Measurements from ENCODE around the gene RGS5.

RGS5 gene

DNA sequence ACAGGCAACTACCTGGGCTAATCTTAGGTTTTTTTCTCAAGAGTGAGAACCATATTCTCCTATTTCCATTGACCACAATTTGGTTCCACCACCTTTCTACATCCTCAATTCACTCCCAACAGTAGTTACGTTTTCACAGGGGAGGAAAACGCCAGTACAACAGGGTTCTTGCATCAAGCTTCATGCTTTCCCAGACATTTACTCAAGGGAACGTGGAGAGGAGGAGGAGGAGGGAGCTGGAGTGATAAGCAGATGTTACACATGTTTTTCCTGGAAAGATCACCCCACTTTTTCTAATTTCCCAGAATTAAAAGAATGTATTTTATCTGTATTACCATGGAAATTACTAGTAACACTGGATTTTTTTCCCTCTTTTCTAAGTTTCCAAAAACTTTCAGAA lies 58.3 kb downstream of the RGS5 start:
- no peak for DNase-seq (ENCODE audit: low spot score)

DNA sequence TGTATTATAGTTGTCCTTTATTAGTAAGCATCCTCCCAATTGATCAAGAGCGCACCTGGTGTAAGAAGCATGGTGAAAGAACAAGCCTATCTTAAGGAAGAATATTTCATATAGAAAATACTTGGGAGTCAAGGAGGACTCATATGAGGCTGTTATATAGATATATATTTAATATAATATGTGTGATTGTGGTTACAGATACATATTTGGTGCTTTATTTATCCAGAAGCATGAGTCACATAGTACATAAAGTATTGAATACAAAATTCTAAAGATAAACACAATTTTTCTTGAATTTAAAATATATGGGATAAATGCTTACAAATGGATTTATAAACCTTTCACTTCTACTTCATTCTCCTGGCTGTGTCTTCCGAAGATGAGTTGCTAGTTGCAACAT lies 60.6 kb downstream of the RGS5 start:
- DNase-seq (ENCODE audit: low spot score) = no peak

- DNase-seq (ENCODE audit: low spot score) = no peak
Observed at GRCh38 chr1:163141556-163141955, 61.2 kb downstream of the RGS5 start.

DNA sequence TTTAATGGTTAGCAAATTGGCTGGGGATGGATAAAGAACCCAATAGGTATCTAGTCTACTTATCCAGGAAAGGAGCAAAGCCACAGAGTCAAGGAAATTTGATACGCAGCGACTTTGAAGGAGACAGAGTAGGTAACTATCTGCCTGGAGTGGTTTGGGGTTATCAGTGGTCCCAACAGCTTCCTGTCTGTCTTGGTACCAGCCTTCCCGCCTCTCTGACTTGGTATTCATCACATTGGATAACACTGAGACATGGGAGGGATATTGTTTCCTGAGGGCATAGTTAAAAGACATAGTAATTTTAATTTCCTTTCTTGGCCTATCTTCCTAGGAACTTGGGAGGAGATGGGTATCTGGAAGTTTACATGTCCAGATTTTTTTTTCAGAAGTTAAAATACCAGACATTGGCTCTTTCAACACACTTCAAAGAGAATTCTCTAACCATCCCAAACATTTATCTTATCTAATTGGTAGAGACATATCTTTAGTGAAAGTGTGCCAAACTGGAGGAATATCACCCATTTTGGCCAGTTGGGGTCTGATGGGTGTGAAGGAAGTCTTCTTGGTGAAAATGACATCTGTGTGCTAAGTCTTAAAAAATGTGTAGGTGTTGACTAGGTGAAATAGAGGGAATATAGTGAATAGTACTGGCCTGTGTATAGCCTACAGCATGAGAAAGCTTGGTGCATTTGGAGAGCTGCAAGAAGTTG lies 65.0 kb downstream of the RGS5 start:
- no peak for DNase-seq (ENCODE audit: low spot score)

DNA sequence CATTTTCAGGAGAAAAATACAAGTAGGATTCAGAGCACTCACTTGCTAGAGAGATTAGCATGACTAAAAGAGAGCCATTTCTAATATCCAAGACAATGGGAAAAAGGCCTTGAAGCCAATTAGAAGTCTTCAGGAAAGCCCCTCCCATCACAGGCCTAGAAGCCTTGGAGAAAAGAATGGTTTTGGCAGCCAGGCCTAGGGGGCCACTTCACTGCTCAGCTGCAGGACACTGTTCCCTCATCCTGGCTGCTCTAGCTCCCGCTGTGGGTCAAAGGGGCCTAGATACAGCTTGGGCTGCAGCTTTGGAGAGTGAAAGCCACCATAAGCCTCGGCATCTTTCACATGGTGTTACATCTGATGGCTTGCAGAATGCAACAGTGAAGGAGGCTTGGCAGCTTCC lies 70.7 kb downstream of the RGS5 start:
- no peak for DNase-seq (ENCODE audit: low spot score)

GRCh38 chr1:163130225-163130856 lies 72.4 kb downstream of the RGS5 start:
- no peak for DNase-seq (ENCODE audit: low spot score)

GRCh38 chr1:163128282-163128681 lies 74.4 kb downstream of the RGS5 start:
- no peak for DNase-seq (ENCODE audit: low spot score)

DNA sequence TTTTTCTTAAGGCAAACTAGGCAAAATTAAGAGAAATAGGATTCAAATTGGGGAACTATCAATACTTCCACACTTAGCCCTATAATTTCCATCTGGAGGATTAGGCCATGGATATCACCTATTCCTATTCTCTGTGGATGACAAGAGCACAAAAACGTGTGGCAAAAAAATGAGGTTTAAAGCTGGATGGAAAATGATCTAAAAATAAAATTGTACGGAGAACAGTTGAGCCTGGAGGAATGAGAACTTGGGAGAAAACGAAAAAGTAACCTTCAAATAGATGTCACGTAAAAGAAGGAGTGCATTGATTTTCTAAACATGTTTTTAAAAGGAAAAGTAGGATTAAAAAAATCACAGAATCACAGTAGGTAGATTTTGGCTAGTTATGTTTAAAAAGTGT lies 77.9 kb downstream of the RGS5 start:
- DNase-seq (ENCODE audit: low spot score) = no peak

DNA sequence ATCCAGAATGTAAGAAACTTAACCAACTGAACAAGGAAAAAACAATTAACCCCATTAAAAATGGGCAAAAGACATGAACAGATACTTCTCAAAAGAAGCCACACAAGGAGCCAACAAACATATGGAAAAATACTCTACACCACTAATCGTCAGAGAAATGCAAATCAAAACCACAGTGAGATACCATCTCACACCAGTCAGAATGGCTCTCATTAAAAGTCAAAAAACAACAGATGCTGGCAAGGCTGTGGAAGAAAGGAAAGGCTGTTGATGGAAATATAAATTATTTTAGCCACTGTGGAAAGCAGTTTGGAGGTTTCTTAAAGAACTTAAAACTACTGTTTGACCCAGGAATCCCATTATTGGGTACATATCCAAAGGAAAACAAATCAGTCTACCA lies 82.3 kb downstream of the RGS5 start:
- DNase-seq (ENCODE audit: low spot score) = no peak

GRCh38 chr1:163119707-163120106 lies 83.0 kb downstream of the RGS5 start:
- DNase-seq (ENCODE audit: low spot score) = no peak

DNA sequence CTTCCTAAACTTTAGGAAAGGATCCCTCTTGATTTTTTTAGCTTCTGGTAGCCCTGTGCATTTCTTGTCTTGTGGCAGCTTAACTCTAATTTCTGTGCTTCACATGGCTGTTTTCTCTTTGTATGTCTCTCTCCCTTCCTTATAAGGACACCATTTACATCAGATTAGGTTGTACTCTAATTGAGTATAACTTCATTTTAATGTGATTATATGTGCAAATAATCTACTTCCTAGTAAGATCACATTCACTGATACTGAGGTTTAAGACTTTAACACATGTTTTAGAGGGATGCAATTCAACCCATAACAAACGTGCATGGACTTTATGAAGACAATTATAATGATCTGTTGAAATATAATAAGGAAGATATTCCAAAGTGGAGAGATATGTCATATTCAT lies 86.8 kb downstream of the RGS5 start:
- DNase-seq (ENCODE audit: low spot score) = no peak

- DNase-seq (ENCODE audit: low spot score) = no peak
Observed at GRCh38 chr1:163107655-163108054, 95.1 kb downstream of the RGS5 start.

DNA sequence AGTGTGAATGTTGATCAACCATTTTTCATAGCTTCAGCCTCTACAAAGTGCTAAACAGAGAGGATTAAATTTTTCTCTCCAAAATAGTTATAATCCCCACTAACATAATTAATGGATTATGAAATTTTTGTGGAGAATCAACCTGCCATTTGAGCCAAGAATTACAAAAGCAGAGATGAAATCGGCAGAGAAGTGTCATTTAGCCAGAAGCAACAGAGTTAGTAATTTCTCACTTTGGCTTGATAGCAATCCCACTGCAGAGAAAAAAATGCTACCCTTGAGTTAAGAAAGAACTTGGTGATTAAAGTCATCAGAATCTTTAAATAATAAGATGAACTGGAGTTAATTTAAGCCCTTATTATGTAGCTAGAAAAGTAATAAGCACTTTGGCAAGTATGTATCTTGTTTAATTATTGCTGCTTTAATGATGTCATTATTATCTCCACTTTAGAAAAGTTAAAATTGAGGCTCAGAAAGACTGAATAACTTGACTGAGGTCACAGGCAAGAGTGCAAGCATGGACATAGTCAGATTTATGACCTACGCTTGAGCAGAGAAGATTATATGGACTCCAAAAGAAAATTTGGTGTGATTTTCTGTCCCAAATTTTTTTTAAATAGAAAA lies 96.2 kb downstream of the RGS5 start:
- no peak for DNase-seq (ENCODE audit: low spot score)

- DNase-seq (ENCODE audit: low spot score) = no peak
Observed at GRCh38 chr1:163104385-163105099, 98.2 kb downstream of the RGS5 start.

- DNase-seq (ENCODE audit: low spot score) = no peak
Observed at GRCh38 chr1:163102590-163102989, 100.1 kb downstream of the RGS5 start.

GRCh38 chr1:163095213-163095612 lies 107.5 kb downstream of the RGS5 start:
- DNase-seq (ENCODE audit: low spot score) = no peak

DNA sequence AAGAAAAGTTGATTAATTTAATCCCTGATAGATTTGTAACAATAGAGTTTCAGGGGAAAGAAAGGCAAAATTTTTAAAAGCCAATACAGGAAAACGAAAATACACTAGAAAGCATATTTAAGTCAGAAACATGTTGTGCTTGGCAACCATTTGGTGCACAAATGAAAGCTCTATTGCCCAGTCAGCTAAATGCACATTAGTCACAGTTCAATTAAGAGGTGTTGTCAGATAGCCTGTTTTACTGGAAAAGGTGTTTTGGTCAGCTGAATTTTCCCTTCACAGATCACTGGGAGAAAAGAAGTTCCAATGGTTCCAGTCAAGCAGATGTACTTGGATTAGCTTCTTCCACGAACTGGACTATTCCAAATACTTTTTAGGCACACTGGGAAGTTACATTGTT lies 108.1 kb downstream of the RGS5 start:
- DNase-seq (ENCODE audit: low spot score) = no peak

- DNase-seq (ENCODE audit: low spot score) = no peak
Observed at GRCh38 chr1:163094182-163094581, 108.5 kb downstream of the RGS5 start.

DNA sequence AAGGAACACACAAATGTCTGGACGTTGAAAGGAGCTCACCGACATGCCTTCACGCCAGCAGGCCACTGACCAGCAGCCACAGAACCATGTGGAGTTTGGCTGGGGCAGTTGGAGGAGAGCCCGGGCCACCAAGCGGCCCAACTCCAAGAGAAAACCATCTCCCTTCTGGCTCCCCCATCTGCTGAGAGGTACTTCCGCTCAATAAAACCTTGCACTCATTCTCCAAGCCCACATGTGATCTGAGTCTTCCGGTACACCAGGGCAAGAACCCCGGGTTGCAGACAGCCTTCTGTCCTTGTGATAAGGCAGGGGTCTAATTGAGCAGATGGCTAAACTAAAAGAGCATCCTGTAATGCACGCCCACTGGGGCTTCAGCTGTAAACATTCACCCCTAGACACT lies 109.1 kb downstream of the RGS5 start:
- no peak for DNase-seq (ENCODE audit: low spot score)

GRCh38 chr1:163093169-163093568 lies 109.5 kb downstream of the RGS5 start:
- DNase-seq (ENCODE audit: low spot score) = no peak

Measured in germinal center (tissue), 1 donor.